IPS-20b (cell line): ENCODE results near the gene SNRK.

Experiments used
- H3K27ac ChIP-seq: one replicate; pipeline ENCODE4 v1.5.1; 2013; ENCODE audit warnings: low read length
- H3K27me3 ChIP-seq: 2 replicates; pipeline ENCODE4 v1.6.1; 2013; ENCODE audit warnings: mild to moderate bottlenecking, low read length, inconsistent platforms; ENCODE audit not compliant: insufficient read depth
- H3K36me3 ChIP-seq: 2 replicates; pipeline ENCODE4 v1.6.1; 2013; ENCODE audit warnings: low read depth, mild to moderate bottlenecking, inconsistent platforms, low read length, moderate library complexity; ENCODE audit not compliant: insufficient read depth
- H3K4me1 ChIP-seq: 2 replicates; pipeline ENCODE4 v1.6.1; 2013; ENCODE audit warnings: mild to moderate bottlenecking, control low read depth, inconsistent platforms, low read length, moderate library complexity; ENCODE audit not compliant: insufficient read depth
- H3K4me3 ChIP-seq: 2 replicates; pipeline ENCODE4 v1.5.1; 2013; ENCODE audit warnings: mild to moderate bottlenecking, low read length, inconsistent platforms
- H3K9ac ChIP-seq: 2 replicates; pipeline ENCODE4 v1.6.1; 2013; ENCODE audit warnings: low read depth, mild to moderate bottlenecking, inconsistent platforms, low read length, moderate library complexity
- H3K9me3 ChIP-seq: 2 replicates; pipeline ENCODE4 v1.6.1; 2013; ENCODE audit warnings: mild to moderate bottlenecking, low read depth, low read length, inconsistent platforms; ENCODE audit not compliant: insufficient read depth

SNRK gene

GRCh38 chr3:43289841-43290470 is 3.6 kb downstream of the SNRK start:
- Histone ChIP-seq H3K9ac (no peak overlapping the region), H3K4me1 (peaks cover 15% of the 10 kb centered on the region; the same call in 1 of the 2 replicates), H3K27ac (no peak overlapping the region), H3K36me3 (peaks cover 6% of the 10 kb centered on the region; the same call in 1 of the 2 replicates), H3K9me3 (no peaks in the 10 kb centered on the region), H3K27me3 (peaks cover 14% of the 10 kb centered on the region; the same call in 1 of the 2 replicates), H3K4me3 (no peak overlapping the region)

GRCh38 chr3:43290956-43291355 is 4.6 kb downstream of the SNRK start:
- peaks cover 6% of the 10 kb centered on the region; the same call in 1 of the 2 replicates for H3K36me3 ChIP-seq
- H3K4me3 ChIP-seq: no peak overlapping the region
- H3K27ac ChIP-seq: no peak overlapping the region
- H3K27me3 ChIP-seq: peaks cover 9% of the 10 kb centered on the region; the same call in 1 of the 2 replicates
- no peaks in the 10 kb centered on the region for H3K9me3 ChIP-seq
- peaks cover 9% of the 10 kb centered on the region; the same call in 1 of the 2 replicates for H3K4me1 ChIP-seq
- no peak overlapping the region for H3K9ac ChIP-seq

GRCh38 chr3:43291546-43291945 is 5.2 kb downstream of the SNRK start:
- H3K9me3 ChIP-seq: no peaks in the 10 kb centered on the region
- peaks cover 9% of the 10 kb centered on the region; the same call in 1 of the 2 replicates for H3K4me1 ChIP-seq
- H3K36me3 ChIP-seq: peaks cover 6% of the 10 kb centered on the region; the same call in 1 of the 2 replicates
- no peak overlapping the region for H3K9ac ChIP-seq
- H3K4me3 ChIP-seq: no peak overlapping the region
- H3K27ac ChIP-seq: no peak overlapping the region
- peaks cover 9% of the 10 kb centered on the region; the same call in 1 of the 2 replicates for H3K27me3 ChIP-seq

GRCh38 chr3:43294975-43295374 is 8.6 kb downstream of the SNRK start:
- Histone ChIP-seq H3K27me3 (no peaks in the 10 kb centered on the region), H3K9me3 (no peaks in the 10 kb centered on the region), H3K27ac (no peak overlapping the region), H3K4me3 (no peak overlapping the region), H3K4me1 (no peaks in the 10 kb centered on the region), H3K36me3 (peaks cover 6% of the 10 kb centered on the region; the same call in 1 of the 2 replicates), H3K9ac (no peak overlapping the region)

GRCh38 chr3:43296565-43296964 is 10.2 kb downstream of the SNRK start:
- Histone ChIP-seq H3K36me3 (no peaks in the 10 kb centered on the region), H3K4me1 (no peaks in the 10 kb centered on the region), H3K9me3 (no peaks in the 10 kb centered on the region), H3K27ac (no peak overlapping the region), H3K4me3 (no peak overlapping the region), H3K9ac (no peak overlapping the region), H3K27me3 (no peaks in the 10 kb centered on the region)

GRCh38 chr3:43298292-43298691 is 12.0 kb downstream of the SNRK start:
- H3K9ac ChIP-seq: no peak overlapping the region
- H3K27ac ChIP-seq: no peak overlapping the region
- H3K36me3 ChIP-seq: peaks cover 4% of the 10 kb centered on the region
- no peaks in the 10 kb centered on the region for H3K27me3 ChIP-seq
- H3K4me1 ChIP-seq: no peaks in the 10 kb centered on the region
- no peaks in the 10 kb centered on the region for H3K9me3 ChIP-seq
- no peak overlapping the region for H3K4me3 ChIP-seq

- H3K4me3 ChIP-seq: no peak overlapping the region
- peaks cover 9% of the 10 kb centered on the region for H3K36me3 ChIP-seq
Measured at GRCh38 chr3:43298761-43299160, 12.4 kb downstream of the SNRK start.

GRCh38 chr3:43302116-43302880 is 16.0 kb downstream of the SNRK start:
- Histone ChIP-seq H3K4me3 (no peak overlapping the region), H3K27ac (no peak overlapping the region), H3K4me1 (no peaks in the 10 kb centered on the region), H3K36me3 (peaks cover 15% of the 10 kb centered on the region), H3K9me3 (no peaks in the 10 kb centered on the region), H3K9ac (no peak overlapping the region), H3K27me3 (no peaks in the 10 kb centered on the region)

More at GRCh38 chr3:43298761-43299160, 12.4 kb downstream of the SNRK start:
- no peaks in the 10 kb centered on the region for H3K9me3 ChIP-seq
- no peaks in the 10 kb centered on the region for H3K4me1 ChIP-seq
- no peak overlapping the region for H3K27ac ChIP-seq
- H3K27me3 ChIP-seq: no peaks in the 10 kb centered on the region
- H3K9ac ChIP-seq: no peak overlapping the region

GRCh38 chr3:43304126-43304525 is 17.8 kb downstream of the SNRK start:
- Histone ChIP-seq H3K9ac (no peak overlapping the region), H3K9me3 (no peaks in the 10 kb centered on the region), H3K4me3 (no peak overlapping the region), H3K27ac (no peak overlapping the region), H3K4me1 (no peaks in the 10 kb centered on the region), H3K27me3 (no peaks in the 10 kb centered on the region), H3K36me3 (peaks cover 15% of the 10 kb centered on the region)

- Histone ChIP-seq H3K36me3 (peaks cover 15% of the 10 kb centered on the region), H3K4me1 (no peaks in the 10 kb centered on the region), H3K9ac (no peak overlapping the region)
Measured at GRCh38 chr3:43307226-43307625, 20.9 kb downstream of the SNRK start.

GRCh38 chr3:43307649-43308048 is 21.3 kb downstream of the SNRK start:
- H3K9me3 ChIP-seq: no peaks in the 10 kb centered on the region
- no peak overlapping the region for H3K27ac ChIP-seq
- H3K4me3 ChIP-seq: no peak overlapping the region
- H3K36me3 ChIP-seq: peaks cover 15% of the 10 kb centered on the region
- no peaks in the 10 kb centered on the region for H3K27me3 ChIP-seq
- H3K4me1 ChIP-seq: no peaks in the 10 kb centered on the region
- H3K9ac ChIP-seq: no peak overlapping the region

More at GRCh38 chr3:43307226-43307625, 20.9 kb downstream of the SNRK start:
- Histone ChIP-seq H3K27ac (no peak overlapping the region), H3K4me3 (no peak overlapping the region), H3K9me3 (no peaks in the 10 kb centered on the region), H3K27me3 (no peaks in the 10 kb centered on the region)
